22Rv1 (cell line): ENCODE measurements around the gene FBXO28.

Experiments used
- ZFX ChIP-seq: fragments of 450-650 bp; IDR thresholded peaks from 2 replicates; pipeline ENCODE4 v1.6.1; 2017; ENCODE audit warnings: antibody characterized with exemption, borderline replicate concordance
- TF ChIP-seq, protein P1 (sequence below): fragments of 450-650 bp; IDR thresholded peaks from 2 replicates; pipeline ENCODE4 v1.5.1; 2017; ENCODE audit warnings: mild to moderate bottlenecking

DNA sequence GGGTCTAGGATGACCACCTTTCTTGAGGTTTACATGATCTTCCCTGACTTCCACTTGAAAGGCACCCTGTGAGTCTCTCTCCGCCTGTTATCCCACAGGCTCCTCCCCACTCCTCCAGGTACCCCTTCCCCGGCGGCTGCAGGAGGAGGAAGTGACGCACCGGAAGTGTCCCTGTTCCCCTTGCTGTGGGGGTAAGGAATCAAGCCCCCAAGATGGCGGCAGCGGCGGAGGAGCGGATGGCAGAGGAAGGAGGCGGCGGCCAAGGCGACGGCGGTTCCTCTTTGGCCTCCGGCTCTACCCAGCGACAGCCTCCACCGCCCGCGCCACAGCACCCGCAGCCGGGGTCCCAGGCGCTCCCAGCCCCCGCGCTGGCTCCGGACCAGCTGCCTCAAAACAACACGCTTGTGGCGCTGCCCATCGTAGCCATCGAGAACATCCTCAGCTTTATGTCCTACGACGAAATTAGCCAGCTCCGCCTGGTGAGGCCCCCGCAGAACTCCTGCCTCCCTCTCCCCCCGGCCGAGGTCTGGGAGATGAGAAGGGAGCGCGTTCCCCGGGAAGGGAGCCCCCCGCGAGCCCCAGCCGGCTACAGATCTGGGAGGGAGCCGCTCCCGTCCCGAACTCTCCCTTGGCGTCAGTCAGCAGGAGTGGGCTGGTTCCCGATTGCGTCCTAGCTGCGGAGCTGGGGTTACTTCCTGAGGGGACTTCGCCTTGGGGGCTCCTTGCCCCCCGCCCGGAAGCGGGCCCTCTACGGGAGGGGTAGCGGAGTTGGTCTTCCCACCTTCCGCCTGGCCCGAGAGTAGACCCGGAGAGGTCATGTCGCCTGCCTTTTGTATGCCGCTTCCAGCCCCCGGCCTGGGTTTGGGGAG, at the start of gene FBXO28:
- TF ChIP-seq, protein P1, sequence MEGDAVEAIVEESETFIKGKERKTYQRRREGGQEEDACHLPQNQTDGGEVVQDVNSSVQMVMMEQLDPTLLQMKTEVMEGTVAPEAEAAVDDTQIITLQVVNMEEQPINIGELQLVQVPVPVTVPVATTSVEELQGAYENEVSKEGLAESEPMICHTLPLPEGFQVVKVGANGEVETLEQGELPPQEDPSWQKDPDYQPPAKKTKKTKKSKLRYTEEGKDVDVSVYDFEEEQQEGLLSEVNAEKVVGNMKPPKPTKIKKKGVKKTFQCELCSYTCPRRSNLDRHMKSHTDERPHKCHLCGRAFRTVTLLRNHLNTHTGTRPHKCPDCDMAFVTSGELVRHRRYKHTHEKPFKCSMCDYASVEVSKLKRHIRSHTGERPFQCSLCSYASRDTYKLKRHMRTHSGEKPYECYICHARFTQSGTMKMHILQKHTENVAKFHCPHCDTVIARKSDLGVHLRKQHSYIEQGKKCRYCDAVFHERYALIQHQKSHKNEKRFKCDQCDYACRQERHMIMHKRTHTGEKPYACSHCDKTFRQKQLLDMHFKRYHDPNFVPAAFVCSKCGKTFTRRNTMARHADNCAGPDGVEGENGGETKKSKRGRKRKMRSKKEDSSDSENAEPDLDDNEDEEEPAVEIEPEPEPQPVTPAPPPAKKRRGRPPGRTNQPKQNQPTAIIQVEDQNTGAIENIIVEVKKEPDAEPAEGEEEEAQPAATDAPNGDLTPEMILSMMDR: no peak
- TF ChIP-seq ZFX: no peak
